ENCODE measurements around the gene MYOZ1. TPM values are rescaled to one million over a fixed set of nuclear protein-coding genes. Genes with fewer than 3 reads are reported as not detected.

The MYOZ1 gene
- total and polyA plus RNA-seq, 7 donors: 318 to 1,915 (median 1,124) TPM

GRCh38 chr10:73644767-73645166, 3.5 kb upstream of the MYOZ1 start:
- H3K4me1 ChIP-seq: peaks cover 54% of the 10 kb centered on the region
- DNase-seq: no peak
- peak overlapping the region; percentile 98 for H3K27ac ChIP-seq
- intact Hi-C loops (cut with DNase I): loop anchor here (1.0 to 5.0 kb wide), 4 partner anchors 67 to 116 kb away; no protein-coding TSS in a partner anchor
- ATAC-seq: peak in 1 of 4 donors; percentile 2
- H3K27me3 ChIP-seq (ENCODE audit: insufficient read depth in 3 of 3, low read length in 2 of 3): no peaks in the 10 kb centered on the region
- H3K36me3 ChIP-seq (ENCODE audit: insufficient read depth in 1 of 2, low read depth in 1 of 2): peaks cover 0 to 11% of the 10 kb centered on the region in 2 donors
- TF ChIP-seq, protein P1, sequence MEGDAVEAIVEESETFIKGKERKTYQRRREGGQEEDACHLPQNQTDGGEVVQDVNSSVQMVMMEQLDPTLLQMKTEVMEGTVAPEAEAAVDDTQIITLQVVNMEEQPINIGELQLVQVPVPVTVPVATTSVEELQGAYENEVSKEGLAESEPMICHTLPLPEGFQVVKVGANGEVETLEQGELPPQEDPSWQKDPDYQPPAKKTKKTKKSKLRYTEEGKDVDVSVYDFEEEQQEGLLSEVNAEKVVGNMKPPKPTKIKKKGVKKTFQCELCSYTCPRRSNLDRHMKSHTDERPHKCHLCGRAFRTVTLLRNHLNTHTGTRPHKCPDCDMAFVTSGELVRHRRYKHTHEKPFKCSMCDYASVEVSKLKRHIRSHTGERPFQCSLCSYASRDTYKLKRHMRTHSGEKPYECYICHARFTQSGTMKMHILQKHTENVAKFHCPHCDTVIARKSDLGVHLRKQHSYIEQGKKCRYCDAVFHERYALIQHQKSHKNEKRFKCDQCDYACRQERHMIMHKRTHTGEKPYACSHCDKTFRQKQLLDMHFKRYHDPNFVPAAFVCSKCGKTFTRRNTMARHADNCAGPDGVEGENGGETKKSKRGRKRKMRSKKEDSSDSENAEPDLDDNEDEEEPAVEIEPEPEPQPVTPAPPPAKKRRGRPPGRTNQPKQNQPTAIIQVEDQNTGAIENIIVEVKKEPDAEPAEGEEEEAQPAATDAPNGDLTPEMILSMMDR (IDR thresholded peaks at IDR 0.05): no peak
- no peak overlapping the region for H3K4me3 ChIP-seq
- WGBS, 3 donors: 21 to 40% (median 35%) methylated on average over 1 of the region's 1 CpG
- H3K9me3 ChIP-seq: no peaks in the 10 kb centered on the region

GRCh38 chr10:73644015-73644743, 2.9 kb upstream of the MYOZ1 start:
- DNase-seq (peak in 1 of 2 donors; percentile 63), ATAC-seq (peak; percentile 43 to 53 (median 47))
- no peaks in the 10 kb centered on the region for H3K9me3 ChIP-seq
- TF ChIP-seq, protein P1 (IDR thresholded peaks at IDR 0.05): peak; percentile 85
- H3K4me1 ChIP-seq: peaks cover 50% of the 10 kb centered on the region
- no peaks in the 10 kb centered on the region for H3K27me3 ChIP-seq (ENCODE audit: insufficient read depth in 3 of 3, low read length in 2 of 3)
- H3K4me3 ChIP-seq: no peak overlapping the region
- peaks cover 0 to 6% of the 10 kb centered on the region in 2 donors for H3K36me3 ChIP-seq (ENCODE audit: insufficient read depth in 1 of 2, low read depth in 1 of 2)
- 9 to 18% (median 13%) methylated on average over 5 of the region's 5 CpGs for WGBS, 3 donors
- intact Hi-C loops (cut with DNase I): loop anchor here (1.0 to 5.0 kb wide), 4 partner anchors 67 to 115 kb away; no protein-coding TSS in a partner anchor
- H3K27ac ChIP-seq: peak overlapping the region; percentile 98

DNA sequence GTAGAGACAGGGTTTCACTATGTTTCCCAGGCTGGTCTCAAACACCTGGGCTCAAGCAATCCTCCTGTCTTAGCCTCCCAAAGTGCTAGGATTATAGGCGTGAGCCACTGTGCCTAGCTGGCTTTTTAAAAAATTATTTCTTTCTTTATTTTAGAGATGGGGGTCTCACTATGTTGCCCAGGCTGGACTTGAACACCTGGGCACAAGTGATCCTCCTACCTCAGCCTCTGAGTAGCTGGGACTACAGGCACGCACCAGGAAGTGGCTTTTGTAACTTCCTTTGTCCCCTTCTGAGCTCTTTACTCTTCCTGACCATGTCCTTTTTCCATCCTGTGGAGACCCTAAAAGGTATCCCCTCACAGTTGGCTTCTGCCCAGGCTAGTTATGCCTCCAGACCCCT, 2.1 kb upstream of the MYOZ1 start:
- H3K27ac ChIP-seq: peak overlapping the region; percentile 98
- intact Hi-C loops (cut with DNase I): loop anchor here (5.0 kb wide), 2 partner anchors 66 to 91 kb away; no protein-coding TSS in a partner anchor
- no peak for DNase-seq
- WGBS, 3 donors: 82 to 89% (median 89%) methylated on average over 2 of the region's 2 CpGs
- H3K9me3 ChIP-seq: no peaks in the 10 kb centered on the region
- H3K4me1 ChIP-seq: peaks cover 42% of the 10 kb centered on the region
- TF ChIP-seq, protein P1 (IDR thresholded peaks at IDR 0.05): no peak
- H3K36me3 ChIP-seq (ENCODE audit: insufficient read depth in 1 of 2, low read depth in 1 of 2): peaks cover 0 to 5% of the 10 kb centered on the region in 2 donors
- no peaks in the 10 kb centered on the region for H3K27me3 ChIP-seq (ENCODE audit: insufficient read depth in 3 of 3, low read length in 2 of 3)
- ATAC-seq: no peak
- H3K4me3 ChIP-seq: no peak overlapping the region

DNA sequence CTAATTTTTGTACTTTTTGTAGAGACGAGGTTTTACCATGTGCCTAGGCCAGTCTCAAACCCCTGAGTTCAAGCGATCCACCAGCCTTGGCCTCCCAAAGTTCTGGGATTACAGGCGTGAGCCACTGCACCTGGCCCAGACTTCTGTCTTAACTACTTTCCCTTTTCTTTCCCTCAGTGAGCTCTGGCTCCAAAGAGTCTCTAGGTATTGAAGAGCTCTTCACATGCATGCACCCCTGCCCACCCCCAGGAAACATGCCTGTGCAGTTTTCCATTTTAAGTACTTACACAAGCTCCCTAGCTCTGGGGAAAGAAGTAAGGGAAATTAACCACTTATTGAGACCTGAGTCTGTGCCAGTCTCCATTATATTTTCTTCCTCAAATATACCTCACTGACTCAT, 2.0 kb downstream of the MYOZ1 start:
- Histone ChIP-seq H3K36me3 (ENCODE audit: insufficient read depth in 1 of 2, low read depth in 1 of 2) (peaks cover 0 to 25% of the 10 kb centered on the region in 2 donors), H3K9me3 (no peaks in the 10 kb centered on the region), H3K27ac (peak overlapping the region; percentile 98), H3K4me1 (peaks cover 44% of the 10 kb centered on the region), H3K4me3 (peak overlapping the region; percentile 77), H3K27me3 (ENCODE audit: insufficient read depth in 3 of 3, low read length in 2 of 3) (no peaks in the 10 kb centered on the region)
- DNase-seq: no peak
- 31 to 44% (median 41%) methylated on average over 3 of the region's 3 CpGs for WGBS, 3 donors
- ATAC-seq: no peak
- TF ChIP-seq, protein P1 (IDR thresholded peaks at IDR 0.05): no peak
- intact Hi-C loops (cut with DNase I): no loop called here
